Superior temporal gyrus (tissue), 1 donor: ENCODE data around the gene IKZF5.

Source experiments
- DNase-seq: peaks from one replicate; pipeline ENCODE4 v3.0.0-alpha.2; 2016; ENCODE audit errors: extremely low spot score

Gene IKZF5

GRCh38 chr10:122981066-122981464, 27.5 kb downstream of the IKZF5 start:
- peak; percentile 32 for DNase-seq

GRCh38 chr10:122980209-122981065, 28.2 kb downstream of the IKZF5 start, which contains the start of gene PSTK:
Gene PSTK (plus strand): TSS chr10:122980401. CDS start chr10:122980480, 79 bp downstream.
- peak; percentile 93 for DNase-seq

- no peak for DNase-seq
Measured at GRCh38 chr10:122974543-122975064, 34.0 kb downstream of the IKZF5 start.

GRCh38 chr10:122974023-122974422, 34.6 kb downstream of the IKZF5 start:
- DNase-seq, result no peak

GRCh38 chr10:122968698-122969097, 39.9 kb downstream of the IKZF5 start:
- no peak for DNase-seq

- DNase-seq, result no peak
Measured at GRCh38 chr10:122966879-122967278, 41.7 kb downstream of the IKZF5 start.

- DNase-seq, result no peak
Measured at GRCh38 chr10:122962405-122962804, 46.2 kb downstream of the IKZF5 start.

- no peak for DNase-seq
Measured at GRCh38 chr10:122957474-122957873, 51.1 kb downstream of the IKZF5 start.

- DNase-seq, result no peak
Measured at GRCh38 chr10:122955892-122956291, 52.7 kb downstream of the IKZF5 start.

- DNase-seq, result no peak
Measured at GRCh38 chr10:122954731-122955050, 53.9 kb downstream of the IKZF5 start.

- DNase-seq, result peak; percentile 98
Measured at GRCh38 chr10:122953902-122954730, 54.5 kb downstream of the IKZF5 start, which contains the start of gene C10orf88. Gene C10orf88 (minus strand): TSS chr10:122954227. CDS start chr10:122954178, 49 bp downstream.

- no peak for DNase-seq
Measured at GRCh38 chr10:122949296-122949695, 59.3 kb downstream of the IKZF5 start.
